GOT3 (cell line): ENCODE data around the gene KCNK6.

Source experiments
- DNase-seq: peaks from one replicate; lab custom pipeline; 2025; ENCODE audit warnings: mixed read lengths; lab: John Stamatoyannopoulos, UW

The KCNK6 gene

GRCh38 chr19:38319421-38320258 is at the start of gene KCNK6:
Gene KCNK6, plus strand, starts transcription at chr19:38319845. Its CDS starts 106 bp downstream, at chr19:38319951.
- DNase-seq = no peak

- no peak for DNase-seq
These were observed 49.0 kb upstream of the KCNK6 start for GRCh38 chr19:38270587-38271167.

DNA sequence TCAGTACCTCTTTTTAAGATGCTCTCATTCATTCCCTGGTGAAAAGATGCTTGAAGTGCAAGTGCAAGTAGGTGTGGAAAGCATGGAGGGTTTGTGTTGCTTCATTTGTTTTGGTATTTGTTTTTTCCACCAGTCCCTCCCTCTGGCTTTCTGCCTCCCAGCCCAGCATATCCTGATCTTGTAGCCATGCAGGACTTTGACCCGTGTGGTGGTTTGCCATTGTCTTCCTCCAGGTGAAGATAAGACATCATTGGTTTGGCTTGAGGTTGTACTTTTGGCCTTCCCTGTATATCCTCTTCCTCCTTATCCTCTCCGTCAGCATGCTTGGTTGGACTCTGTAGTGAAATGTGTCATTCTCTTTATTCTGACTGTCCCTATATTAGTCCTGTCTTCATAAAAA is 46.1 kb upstream of the KCNK6 start:
- no peak for DNase-seq

DNA sequence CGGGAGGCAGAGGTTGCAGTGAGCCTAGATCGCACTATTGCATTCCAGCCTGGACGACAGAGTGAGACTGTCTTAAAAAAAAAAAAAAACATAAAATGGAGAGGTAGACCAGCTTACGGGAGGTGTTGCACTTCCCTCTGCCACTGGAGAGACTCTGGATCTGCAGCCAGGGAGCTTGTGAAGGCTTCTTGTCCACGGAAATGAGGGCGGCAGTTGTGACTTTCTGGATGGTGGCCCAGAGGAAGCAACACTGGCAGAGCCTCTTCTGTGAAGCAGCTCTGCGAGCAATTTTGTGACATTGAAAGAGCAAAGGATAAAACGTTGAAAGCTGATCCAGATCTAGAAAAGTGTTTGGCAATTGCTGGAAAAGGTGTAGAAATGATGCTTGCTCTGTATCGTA is 44.9 kb upstream of the KCNK6 start:
- no peak for DNase-seq

DNA sequence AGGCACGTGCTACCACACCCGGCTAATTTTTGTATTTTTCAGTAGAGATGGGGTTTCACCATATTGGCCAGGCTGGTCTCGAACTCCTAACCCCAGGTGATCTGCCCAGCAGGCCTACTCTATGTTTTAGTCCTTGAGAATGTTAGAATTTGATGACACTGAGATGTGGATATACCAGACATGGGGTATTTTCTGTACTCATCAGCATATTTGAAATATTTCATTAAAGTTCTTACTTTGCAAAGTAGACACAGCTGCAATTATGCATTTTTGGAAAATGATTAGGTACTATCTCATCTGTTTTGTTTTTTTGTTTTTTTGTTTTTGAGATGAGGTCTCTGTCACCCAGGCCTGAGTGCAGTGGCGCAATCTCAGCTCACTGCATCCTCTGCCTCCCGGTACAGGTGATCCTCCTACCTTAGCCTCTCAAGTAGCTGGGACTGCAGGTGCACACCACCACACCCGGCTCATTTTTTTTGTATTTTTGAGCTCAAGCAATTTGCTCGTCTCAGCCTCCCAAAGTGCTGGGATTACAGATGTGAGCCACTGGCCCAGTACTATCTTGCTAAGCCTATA is 42.6 kb upstream of the KCNK6 start:
- no peak for DNase-seq

DNA sequence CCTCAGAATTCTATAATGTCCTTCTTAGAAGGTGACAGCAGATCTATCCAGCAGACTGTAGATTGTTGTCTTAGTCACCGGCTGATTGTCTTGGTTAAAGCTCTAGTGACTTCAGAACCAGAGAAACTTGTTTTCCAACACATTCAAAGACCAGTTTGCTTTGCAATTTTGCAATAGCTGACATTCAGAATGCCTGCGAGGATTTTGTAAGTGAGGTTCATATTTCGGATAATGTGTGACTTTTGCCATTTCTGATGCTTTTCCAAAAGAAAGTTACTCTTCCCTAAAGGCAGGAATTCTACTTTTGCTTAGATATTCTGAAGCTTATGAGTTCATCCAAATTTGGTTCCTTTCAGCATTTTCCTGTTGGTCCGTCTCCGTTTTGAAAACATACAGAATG is 42.1 kb upstream of the KCNK6 start:
- no peak for DNase-seq

- no peak for DNase-seq
These were observed 41.5 kb upstream of the KCNK6 start for GRCh38 chr19:38277969-38278680.

- DNase-seq = no peak
These were observed 40.9 kb upstream of the KCNK6 start for GRCh38 chr19:38278751-38279150.

DNA sequence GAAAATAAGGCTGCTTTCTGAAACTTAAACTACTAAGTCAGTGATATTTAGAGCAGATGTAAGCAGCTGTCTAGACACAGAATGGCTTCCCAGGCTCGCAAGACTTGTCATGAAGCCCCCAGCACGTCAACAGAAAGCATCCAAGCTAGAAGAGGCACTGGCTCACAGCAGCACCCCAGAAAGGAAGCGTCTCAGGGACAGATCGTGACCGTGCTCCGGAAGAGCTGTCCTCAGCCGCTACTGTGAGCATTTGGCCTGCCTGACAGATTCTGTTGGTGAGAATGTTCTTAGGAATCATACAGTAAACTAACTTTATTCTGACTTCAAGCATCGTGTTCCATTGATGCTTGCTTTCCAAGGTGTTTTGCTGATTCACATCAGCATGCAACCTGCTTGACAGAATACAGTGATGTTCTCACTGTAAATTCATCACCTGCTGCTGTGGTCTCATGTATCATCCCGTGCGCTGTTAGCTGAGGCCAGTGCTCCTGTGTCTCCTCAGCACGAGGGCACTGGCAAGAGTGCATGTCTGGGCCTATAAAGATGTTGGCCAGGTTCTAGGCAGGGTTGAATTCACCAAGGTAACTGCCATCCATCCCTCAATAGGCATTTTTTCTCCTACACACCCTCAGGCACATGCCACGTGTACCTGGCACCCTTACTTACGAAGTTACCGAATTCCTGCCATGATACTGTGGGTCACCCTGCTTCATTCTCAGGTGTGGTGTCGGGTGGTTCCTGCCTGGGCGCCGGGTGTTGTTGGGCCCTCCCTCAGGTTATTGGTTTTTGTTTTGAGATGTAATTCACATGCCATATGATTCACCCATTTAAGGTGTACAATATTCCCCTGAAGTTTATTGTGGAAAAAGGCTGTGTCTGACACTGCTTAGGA is 39.4 kb upstream of the KCNK6 start:
- DNase-seq = no peak

DNA sequence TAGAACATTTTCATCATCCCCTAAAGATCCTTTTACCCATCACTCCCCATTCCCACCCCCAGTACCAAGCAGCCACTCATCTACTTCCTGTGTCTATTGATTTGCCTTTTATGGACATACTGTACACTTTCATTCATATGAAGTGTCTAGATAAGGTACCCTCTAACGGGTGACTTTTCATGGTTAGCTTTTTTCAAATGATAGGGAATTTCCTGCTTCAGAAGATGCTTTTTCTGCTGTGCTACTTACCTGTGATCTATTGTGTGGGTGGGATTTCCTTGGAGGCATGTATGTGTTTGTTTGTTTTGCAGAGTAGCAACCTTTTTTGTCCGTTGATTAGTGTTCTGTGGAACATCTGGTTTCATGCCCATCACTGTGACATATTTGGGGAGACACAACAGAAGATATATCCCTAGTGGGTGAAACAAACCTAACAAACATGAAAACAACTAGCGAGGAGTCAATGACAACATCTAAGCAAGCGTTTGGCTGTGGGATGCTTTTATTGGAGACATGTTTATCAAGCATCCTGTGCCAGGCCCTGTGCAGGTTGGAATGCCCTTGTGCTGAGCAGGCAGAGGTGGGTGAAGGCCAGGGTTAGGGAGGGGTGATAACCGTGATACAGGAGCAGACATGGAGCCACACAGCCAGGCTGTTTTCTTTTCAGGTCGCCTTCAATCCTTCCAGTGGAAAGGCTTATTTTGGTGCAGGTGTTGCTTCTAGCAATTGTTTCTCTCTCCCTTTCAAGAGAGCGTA is 37.7 kb upstream of the KCNK6 start:
- no peak for DNase-seq

DNA sequence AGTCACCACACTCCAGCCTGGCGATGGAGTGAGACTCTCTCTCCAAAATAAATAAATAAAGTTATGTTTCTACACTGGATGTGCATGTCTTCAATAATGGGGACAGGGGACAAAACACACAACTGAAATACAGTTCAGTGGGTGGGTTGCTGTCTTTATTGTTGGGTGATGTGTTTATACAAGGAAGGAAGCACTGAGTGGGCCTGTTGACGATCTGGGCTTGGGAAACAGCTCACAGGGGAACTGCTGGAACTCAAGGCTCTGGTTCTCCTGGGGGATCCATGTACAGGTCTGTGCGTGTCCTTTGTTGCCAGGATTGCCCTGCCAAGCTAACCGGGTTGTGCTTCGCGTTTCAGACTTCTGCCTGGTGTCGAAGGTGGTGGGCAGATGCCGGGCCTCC is 36.4 kb upstream of the KCNK6 start:
- no peak for DNase-seq

DNA sequence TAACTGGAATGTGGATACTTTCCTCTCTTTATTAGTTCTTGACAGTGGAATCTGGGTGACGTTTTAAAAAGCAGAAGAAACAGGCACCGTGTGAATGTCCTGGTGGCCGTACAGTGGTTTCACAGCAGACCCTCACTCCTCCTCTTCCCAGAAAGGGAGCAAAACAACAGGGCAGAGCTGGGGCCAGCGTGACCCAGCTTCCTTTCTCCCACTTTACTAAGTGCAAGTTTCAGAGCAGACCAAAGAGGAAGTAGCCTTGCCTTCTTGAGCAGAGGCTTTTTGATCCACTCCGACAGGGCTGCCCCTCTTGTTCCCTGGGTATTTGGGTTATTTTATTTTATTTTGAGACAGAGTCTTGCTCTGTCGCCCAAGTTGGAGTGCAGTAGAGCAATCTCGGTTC is 35.2 kb upstream of the KCNK6 start:
- no peak for DNase-seq

DNA sequence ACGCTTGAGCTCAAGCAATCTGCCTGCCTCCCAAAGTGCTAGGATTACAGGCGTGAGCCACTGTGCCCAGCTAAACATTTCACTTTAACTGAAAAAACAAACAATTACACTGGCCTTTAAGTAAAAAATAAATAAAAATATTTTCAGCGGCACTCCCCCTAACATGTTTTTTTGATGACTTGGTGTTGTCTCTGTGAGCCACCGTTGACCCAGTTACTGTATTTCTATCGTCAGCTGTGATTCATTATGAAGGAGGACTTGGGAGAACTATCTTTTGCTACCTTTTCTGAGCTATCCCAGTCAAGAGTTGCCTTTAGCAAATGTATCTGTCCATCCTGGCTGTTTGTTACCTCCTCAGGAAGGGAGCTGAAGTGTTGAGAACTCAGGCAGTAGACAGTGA is 34.1 kb upstream of the KCNK6 start:
- DNase-seq = no peak

- DNase-seq = no peak
These were observed 32.0 kb upstream of the KCNK6 start for GRCh38 chr19:38287604-38288003.

DNA sequence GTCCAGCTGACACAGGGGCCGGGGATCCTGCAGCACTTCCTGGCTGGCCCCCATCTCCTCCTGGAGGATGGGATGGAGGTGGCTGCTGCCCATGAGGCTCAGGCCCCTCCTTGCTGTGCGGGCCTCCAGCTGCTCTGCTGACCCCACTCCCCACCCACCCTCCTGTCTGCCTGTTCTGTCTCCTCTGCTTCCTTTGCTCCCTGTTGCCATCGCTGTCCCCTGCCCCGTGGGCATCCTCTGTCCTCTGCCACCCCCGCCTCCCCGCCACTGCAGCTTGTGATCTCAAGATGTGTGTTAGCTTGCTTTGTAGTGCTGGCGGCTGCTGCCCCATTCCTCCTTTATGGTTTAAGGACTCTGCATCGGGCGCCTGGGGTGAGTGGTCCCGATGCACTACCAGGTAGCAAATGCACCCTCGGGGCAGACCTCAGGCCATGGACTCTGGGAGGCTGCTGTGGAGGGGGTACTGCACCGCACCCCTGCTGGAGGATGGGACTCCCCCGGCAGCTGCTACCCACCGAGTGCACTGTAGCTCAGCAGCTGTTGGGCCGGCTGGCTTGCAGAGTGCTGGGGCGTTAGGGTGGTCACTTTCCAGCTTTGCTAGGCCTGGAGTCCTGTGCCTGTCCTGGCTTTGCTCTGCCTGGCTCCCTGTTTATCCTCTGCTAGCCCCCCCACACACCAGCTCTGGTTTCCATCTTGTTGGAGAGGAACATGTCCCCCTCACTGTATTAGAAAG is 31.4 kb upstream of the KCNK6 start:
- no peak for DNase-seq

DNA sequence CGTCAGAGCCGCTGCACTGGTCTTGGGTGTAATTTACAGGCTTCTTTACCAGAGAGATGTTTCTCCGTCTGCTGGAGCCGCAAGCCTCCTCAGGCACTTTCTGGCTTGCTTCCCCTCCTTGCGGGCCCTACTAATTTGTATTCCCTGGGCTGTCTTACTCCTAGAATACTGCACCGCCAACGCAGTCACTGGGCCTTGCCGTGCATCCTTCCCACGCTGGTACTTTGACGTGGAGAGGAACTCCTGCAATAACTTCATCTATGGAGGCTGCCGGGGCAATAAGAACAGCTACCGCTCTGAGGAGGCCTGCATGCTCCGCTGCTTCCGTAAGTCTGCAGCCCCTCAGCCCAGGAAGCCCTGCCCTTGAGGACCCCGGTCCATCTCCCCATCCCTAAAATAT is 29.7 kb upstream of the KCNK6 start:
- no peak for DNase-seq

GRCh38 chr19:38290631-38291147 is 29.0 kb upstream of the KCNK6 start:
- DNase-seq = no peak

GRCh38 chr19:38291855-38292254 is 27.8 kb upstream of the KCNK6 start:
- DNase-seq = no peak

DNA sequence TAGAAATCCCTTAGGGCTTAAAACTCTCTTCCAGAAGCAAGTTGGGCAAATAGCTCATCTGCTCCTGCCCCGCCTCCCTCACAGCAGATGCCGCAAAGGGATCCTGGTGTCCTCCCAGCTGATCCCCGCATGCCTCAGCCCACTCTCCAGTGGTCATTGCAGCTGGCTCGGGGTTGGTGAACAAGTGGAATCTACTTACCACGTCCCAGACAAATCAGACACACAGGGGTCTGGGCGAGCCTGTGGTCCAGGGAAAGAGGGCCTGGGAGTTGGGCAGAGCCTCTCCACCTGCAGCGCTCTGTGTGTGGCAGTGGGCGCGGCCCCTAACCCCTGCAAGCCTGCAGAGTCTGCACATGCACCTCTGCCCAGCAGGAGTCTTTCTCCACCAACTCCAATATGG is 26.4 kb upstream of the KCNK6 start:
- no peak for DNase-seq

DNA sequence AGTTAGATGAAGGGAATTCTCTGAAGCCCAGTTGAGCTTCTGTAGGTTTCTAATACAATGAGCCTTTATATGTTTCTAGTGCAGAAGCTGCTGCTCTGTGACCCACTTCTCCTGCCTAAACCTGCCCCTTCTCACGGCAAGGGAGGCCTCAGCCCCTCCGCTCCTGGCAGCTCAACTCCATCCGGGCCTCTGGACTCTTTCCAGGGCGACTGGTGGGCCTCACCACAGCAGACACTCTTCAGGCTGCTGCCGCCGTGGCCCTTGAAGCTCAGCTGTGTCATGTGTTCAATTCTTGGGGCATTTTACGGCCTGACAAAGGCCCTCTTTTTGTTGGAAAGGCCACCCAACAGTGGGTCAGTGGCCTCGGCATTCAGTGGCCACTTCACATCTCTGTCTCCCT is 25.6 kb upstream of the KCNK6 start:
- DNase-seq = no peak
